HG03378 (cell line): ENCODE measurements around the gene OR6C70.
"Not testable (repeated sequence)": the region's sequence is repeated elsewhere in the genome, so short reads cannot be mapped to it uniquely, and the experiment has no call there.

Experiments
- ATAC-seq: cut with Tn5 transposase; IDR thresholded peaks from one replicate; pipeline ENCODE4 v1.9.1; 2021; ENCODE audit warnings: mild to moderate bottlenecking, moderate library complexity; ENCODE audit not compliant: unreplicated experiment

Gene OR6C70

GRCh38 chr12:55470088-55470829 is at the start of gene OR6C70:
Gene OR6C70, minus strand, starts transcription at chr12:55470138. Its CDS starts 0 bp downstream, at chr12:55470138.
- ATAC-seq: no peak

DNA sequence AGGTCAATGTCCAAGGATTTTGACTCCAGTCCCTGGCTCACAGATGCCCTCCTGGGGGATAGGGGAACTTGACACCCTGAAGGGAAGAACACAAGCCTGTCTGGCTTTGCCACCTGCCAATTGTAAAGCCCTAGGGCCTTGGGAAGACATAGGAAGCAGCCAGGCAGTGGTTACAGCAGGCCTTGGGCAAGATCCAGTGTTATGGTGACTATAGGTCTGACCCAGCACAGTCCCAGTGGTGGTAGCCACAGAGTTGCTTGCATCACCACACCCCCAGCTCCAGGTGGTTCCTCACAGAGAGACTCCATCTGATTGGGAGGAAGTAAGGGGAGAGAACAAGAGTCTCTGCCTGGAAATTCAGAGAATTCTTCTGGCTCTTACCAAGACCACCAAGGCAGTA is 46.5 kb upstream of the OR6C70 start:
- ATAC-seq: no peak

GRCh38 chr12:55515696-55516095 is 45.8 kb upstream of the OR6C70 start:
- ATAC-seq: no peak

DNA sequence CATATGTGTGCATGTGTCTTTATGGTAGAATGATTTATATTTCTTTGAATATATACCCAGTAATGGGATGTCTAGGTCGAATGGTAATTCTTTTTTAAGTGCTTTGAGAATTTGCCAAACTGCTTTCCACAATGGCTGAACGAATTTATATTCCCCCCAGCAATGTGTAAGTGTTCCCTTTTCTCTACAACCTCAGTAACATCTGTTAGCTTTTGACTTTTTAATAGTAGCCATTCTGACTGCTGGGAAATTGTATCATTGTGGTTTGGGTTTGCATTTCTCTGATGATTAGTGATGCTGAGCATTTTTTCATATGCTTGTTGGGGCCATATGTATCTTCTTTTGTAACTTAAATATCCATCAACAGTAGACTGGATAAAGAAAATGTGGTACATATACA is 31.7 kb upstream of the OR6C70 start:
- no peak for ATAC-seq

DNA sequence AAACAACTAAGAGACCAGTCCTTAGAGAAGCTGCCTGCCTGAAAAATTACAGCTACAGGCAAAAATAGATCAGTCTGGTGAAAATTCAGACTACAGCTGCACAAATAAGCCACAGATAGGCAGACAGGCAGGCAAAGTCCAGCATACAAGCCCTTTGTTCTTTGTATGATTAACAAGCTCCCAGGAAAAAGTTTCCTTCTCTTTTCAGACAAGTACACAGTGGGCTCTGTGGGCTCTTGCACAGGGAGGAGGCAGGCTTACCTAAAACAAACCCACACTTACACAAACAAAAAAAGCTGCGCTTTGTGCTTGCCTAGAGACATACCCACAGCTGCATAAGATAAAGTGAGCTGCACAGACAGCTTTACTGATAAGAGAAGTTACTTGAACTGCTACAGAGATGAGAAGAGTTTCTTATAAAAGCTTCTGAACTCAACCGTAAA is 29.9 kb upstream of the OR6C70 start:
- ATAC-seq: no peak

GRCh38 chr12:55499231-55499630 is 29.3 kb upstream of the OR6C70 start:
- no peak for ATAC-seq

DNA sequence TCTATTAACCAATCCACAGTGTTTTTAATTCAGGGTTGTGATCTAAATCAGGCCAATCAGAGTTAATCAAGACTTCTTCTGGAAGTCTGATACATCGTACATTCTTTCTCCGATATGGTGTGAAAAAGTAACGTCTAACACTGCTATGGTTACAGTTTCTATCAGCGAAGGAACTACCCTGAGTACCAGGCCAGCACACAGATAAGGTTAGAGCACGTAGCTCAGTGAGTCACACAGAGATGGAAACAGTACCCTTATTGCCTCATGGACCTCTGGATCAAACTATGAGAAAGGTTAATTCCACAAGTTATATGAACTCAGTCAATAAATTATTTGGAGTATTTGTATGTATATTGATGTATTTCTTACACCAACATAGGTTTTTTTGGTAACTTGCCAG is 25.6 kb upstream of the OR6C70 start:
- ATAC-seq: no peak

DNA sequence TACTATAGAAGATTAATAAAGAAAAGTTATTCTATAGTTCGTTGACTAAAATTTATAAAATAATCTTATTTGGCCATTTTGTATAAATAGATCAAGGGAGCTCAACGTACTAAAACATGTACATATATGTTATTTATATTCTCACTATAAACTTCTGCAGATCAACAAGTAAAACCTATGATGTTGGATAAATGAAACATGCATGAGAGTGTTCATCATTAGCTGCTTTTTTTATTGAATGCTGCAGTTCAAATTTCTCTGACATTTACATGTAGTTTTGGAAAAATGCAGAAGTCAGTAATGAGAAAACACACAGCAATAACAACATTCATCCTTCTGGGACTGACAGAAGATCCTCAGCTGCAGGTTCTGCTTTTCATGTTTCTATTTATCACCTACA is 22.1 kb upstream of the OR6C70 start, which contains the start of gene OR6C68:
Gene OR6C68 (plus strand): TSS at position 301 of the 400 bp plus-strand sequence. CDS start 0 bp downstream, at position 301.
- no peak for ATAC-seq

GRCh38 chr12:55484284-55484683 is 14.3 kb upstream of the OR6C70 start:
- ATAC-seq: not testable (repeated sequence)

DNA sequence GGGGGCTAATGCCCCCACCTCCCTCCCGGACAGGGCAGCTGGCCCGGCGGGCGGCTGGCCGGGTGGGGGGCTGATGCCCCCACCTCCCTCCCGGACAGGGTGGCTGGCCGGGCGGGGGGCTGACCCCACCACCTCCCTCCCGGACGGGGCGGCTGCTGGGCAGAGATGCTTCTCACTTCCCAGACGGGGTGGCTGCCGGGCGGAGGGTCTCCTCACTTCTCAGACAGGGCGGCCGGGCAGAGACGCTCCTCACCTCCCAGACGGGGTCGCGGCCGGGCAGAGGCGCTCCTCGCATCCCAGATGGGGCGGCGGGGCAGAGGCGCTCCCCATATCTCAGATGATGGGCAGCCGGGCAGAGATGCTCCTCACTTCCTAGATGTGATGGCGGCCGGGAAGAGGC is 9.2 kb upstream of the OR6C70 start:
- ATAC-seq: not testable (repeated sequence)

DNA sequence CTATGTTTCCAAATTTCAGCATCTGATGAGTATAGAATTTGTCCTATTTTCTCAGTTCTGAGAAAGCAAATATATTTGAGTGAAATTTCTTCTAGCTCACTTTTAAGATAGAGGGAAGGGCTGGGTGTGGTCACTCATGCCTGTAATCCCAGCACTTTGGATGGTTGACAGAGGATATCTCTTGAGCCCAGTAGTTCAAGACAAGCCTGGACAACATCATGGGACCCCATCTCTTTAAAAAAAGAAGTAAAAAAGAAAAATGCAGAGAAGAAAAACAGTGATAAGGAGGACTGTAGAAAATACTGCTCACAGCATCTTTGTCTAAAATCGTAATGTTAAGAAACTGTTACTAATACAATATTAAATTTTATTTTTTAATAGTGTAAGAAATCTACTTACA is 2.3 kb upstream of the OR6C70 start:
- ATAC-seq: no peak

GRCh38 chr12:55469291-55469690 is 647 bp downstream of the OR6C70 start:
- no peak for ATAC-seq

DNA sequence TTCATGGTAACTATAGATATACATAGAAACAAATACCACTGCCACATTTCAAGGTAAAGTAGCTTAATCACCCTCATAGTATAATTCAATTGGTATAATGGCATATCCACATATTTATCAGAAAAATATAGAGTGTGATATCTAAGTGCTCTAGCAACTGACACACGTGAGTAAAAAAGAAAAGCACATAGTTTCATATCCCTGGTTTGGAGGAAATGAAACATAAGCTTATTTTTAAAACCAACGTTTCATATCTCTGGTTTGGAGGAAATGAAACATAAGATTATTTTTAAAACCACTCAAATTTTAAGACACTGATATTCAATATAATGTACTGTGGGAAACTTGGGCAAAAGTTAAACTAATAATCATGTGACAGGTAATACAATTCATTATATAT is 2.1 kb downstream of the OR6C70 start:
- peak; percentile 60 for ATAC-seq

DNA sequence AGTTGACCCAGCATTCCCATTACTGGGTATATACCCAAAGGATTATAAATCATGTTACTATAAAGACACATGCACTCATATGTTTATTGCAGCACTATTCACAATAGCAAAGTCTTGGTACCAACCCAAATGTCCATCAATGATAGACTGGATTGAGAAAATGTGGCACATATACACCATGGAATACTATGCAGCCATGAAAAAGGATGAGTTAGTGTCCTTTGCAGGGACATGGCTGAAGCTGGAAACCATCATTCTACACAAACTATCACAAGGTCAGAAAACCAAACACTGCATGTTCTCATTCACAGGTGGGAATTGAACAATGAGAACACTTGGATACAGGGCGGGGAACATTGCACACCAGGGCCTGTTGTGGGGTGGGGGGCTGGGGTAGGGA is 5.0 kb downstream of the OR6C70 start:
- not testable (repeated sequence) for ATAC-seq

DNA sequence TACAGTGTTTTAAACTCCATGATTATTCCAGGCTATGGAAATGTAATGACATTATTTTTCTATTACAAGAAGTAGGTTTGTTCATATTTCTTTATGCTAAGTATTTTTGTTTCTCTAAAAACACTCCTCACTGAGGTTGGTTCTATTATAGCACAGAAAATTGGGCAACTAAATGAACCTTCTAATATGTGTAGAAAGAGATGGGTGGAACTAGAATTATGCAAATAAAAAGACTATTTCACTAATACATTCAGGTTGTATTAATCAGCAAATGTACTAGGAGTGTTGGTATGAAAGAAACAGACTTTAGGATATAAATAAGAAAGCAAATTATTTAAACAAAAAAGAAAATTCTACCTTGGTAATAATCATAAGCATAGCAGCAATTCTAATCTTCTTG is 21.1 kb downstream of the OR6C70 start:
- ATAC-seq: no peak

- no peak for ATAC-seq
These were observed 23.6 kb downstream of the OR6C70 start for GRCh38 chr12:55446326-55446725.

DNA sequence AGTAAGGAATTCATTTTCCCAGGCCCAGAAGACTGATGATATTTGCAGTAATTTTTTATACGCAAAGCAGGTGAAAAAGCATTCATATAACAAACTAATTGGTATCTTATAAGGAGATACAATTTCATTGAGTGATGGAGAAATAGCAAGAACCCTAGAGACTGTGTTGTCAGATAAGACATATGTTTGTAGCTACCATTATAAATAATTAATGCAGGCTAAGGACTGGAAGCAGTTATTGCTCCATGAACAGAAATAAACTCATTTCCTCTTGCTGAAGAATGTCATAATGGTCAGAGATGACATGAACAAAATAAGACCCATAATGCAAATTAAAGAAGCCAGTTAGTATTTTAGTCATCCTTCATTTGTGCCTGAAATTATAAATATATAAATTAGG is 24.6 kb downstream of the OR6C70 start:
- ATAC-seq: no peak

DNA sequence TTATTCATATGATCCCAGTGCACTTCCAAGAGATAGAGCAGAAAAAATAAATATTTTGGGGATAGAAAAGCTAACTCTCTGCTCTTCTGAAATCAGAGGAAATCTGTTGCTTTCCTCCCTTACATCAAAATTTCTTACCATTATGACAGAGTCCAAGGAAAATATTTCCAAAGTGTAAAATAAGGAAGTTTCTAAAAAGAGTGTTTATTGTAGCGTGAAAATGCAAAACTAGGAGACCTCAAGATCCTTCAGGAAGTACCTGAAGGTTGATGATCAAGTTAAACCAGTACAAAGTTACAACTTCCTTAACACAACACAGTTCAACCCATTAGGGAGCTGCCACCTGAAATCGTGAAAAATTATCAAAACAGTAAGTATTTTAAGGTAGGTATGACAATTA is 26.2 kb downstream of the OR6C70 start, which contains the start of gene OR6C2:
Gene OR6C2 (plus strand): TSS at position 301 of the 400 bp plus-strand sequence. CDS start 8,138 bp downstream, outside the sequence.
- no peak for ATAC-seq

GRCh38 chr12:55441233-55441632 is 28.7 kb downstream of the OR6C70 start:
- ATAC-seq: not testable (repeated sequence)

GRCh38 chr12:55428331-55429243 is 41.4 kb downstream of the OR6C70 start:
- ATAC-seq: no peak

DNA sequence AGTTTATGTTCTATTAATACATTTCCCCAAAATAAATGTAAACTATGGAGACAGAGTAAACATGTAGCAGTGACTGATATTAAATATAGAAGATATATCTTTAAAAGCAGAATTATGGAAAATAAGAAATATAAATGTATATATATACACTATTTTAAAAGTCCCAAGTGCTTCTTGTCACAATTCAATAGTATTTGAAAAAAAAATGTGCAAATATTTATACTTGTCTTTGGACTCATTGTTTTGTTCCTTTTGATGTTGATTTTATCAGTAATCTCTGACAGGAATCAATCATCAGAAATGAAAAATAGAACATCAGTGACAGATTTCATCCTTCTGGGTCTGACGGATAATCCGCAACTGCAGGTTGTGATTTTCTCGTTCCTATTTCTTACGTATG is 44.0 kb downstream of the OR6C70 start, which contains the start of gene OR6C76:
Gene OR6C76 (plus strand): TSS at position 301 of the 400 bp plus-strand sequence. CDS start 0 bp downstream, at position 301.
- no peak for ATAC-seq
